Fibroblast of skin of scalp (primary cell): Measurements from ENCODE around the gene HJV.
A peak's percentile ranks its signal among the peaks of the same experiment; 100 is the strongest.

ENCODE experiments used
- DNase-seq: peaks from one replicate; pipeline ENCODE4 v3.0.0-alpha.2; 2013

The HJV gene

GRCh38 chr1:146021050-146021445 lies 487 bp downstream of the HJV start:
- DNase-seq: no peak

GRCh38 chr1:146020058-146021049 lies 1.2 kb downstream of the HJV start:
- DNase-seq: no peak

GRCh38 chr1:146019231-146020057 lies 2.1 kb downstream of the HJV start:
- no peak for DNase-seq

DNA sequence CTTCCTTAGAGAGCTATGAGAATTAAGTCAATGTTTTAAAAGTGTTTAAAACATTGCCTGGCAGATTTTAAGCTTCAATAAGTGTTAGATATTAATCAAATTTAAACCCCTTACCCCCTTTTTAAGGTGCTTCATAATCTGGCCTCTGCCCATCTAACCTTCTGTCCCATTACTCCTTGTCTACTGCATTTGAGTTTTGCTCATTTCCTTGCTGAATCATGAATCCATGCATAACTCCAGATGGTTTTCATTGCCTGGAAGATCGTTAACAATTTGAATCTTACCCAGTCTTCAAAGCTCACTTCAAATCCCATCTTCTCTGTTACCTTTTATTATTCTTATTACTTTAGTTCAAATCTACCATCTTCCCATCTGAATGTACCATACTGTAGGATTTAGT lies 4.6 kb downstream of the HJV start:
- no peak for DNase-seq

DNA sequence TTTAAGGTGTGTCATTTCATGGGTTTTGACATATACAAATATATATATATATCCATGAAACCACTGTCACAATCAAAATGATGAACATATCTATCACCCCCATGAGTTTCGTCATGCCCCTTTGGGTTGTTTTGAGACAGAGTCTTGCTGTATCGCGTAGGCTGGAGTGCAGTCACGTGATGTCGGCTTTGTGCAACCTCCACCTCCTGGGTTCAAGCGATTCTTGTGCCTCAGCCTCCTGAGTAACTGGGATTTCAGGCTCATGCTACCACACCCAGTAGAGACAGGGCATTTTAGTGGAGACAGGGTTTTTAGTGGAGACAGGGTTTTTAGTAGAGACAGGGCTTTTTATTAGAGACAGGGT lies 8.0 kb downstream of the HJV start:
- no peak for DNase-seq

- DNase-seq: peak; percentile 88
Measured at GRCh38 chr1:146012703-146013558, 8.6 kb downstream of the HJV start.

GRCh38 chr1:146010126-146010738 lies 11.3 kb downstream of the HJV start:
- DNase-seq: no peak

DNA sequence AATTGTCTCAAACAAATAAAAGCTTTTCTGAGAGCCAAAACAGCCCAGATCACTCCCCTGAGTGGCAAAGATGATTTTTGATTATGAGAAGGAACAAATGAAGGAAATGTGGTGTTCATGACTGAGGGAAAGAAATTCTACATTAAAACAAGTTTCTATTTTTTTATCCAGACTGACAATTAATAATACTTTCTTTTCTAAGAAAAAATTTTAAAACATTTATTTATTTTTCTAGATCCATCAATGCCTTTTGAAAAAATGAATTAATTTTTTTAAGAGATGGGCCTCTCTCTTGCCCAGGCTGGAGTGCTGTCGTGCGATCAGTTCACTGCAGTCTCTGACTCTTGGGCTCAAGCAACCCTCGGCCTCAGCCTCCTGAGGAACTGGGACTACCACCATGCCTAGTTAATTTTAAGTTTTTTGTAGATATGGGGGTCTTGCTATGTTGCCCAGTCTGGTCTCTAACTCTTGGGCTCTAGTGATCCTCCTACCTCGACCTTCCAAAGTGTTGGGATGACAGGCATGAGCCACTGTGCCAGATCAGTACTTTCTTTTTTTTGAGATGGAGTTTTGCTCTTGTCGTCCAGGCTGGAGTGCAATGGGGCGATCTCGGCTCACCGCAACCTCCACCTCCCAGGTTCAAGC lies 13.9 kb downstream of the HJV start:
- no peak for DNase-seq

GRCh38 chr1:146001709-146002108 lies 19.8 kb downstream of the HJV start:
- DNase-seq: no peak

- no peak for DNase-seq
Measured at GRCh38 chr1:145999321-146000024, 22.1 kb downstream of the HJV start.

DNA sequence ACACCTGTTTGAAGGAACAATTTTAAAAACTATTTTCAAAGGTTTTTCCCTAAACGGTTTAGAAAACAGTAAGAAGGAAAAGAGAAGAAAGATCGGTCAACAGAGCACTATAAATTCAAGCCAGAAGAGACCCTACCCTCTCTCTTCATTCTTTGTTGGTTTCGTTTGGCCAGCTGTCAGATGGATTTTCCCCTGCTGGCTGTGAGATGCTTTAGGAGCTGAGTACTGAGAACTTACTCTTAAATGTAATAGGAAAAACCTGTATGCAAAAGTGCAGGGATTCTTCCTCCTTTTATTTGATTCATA lies 23.9 kb downstream of the HJV start:
- DNase-seq: no peak

- DNase-seq: peak; percentile 50
Measured at GRCh38 chr1:145997016-145997717, 24.4 kb downstream of the HJV start.

DNA sequence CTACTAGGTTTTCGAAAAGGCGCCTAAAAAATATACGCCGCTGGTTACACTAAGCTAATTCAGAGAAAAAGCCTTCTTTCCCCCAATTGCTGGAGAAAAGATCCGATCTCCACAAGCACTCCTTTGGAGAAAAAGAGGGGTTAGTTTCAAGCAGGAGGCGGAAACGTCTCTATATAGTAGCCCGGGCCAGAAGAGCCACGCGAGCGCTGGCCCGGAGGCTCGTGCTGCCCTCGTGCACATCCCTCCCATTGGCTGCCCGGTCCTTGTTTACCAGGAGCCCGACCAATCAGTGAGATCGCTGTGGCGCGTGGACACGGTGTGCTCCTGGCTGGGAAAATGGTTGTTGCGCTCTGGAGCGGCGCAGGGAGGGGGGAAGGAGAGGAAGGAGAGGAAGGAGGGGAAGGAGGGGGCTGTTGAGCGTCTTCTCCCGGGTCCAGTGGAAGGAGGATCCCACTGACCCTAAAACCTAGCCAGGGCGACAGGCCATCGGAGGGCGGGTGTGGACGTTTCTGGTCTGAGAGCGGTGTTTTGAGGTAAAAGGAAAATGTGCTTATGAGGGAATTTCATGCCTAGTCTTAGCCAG lies 25.0 kb downstream of the HJV start, which contains the start of gene TXNIP:
Gene TXNIP (minus strand): TSS at position 147 of the 583 bp plus-strand sequence. CDS start 313 bp downstream, outside the sequence.
- DNase-seq: peak; percentile 98

DNA sequence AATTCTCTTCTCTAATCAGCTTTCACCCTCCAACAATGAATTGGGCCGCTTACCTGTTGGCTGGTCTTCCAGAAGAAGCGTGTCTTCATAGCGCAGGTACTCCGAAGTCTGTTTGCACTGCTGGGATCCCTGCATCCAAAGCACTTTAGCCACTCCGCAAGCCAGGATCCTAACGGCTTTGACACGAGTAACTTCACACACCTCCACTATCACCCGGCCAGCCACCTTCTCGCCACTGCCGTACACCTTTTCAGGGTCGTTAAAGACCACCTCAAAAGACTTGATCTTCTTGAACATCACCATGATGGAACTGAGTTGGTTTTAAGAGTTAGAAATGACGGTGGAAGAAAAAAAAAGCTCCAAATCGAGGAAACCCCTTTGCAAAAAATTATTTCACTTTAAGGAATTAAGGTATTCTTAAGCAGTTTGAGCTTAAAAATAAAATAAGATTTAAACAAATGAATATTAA lies 25.5 kb downstream of the HJV start:
- DNase-seq: no peak

- no peak for DNase-seq
Measured at GRCh38 chr1:145995148-145995881, 26.2 kb downstream of the HJV start.

DNA sequence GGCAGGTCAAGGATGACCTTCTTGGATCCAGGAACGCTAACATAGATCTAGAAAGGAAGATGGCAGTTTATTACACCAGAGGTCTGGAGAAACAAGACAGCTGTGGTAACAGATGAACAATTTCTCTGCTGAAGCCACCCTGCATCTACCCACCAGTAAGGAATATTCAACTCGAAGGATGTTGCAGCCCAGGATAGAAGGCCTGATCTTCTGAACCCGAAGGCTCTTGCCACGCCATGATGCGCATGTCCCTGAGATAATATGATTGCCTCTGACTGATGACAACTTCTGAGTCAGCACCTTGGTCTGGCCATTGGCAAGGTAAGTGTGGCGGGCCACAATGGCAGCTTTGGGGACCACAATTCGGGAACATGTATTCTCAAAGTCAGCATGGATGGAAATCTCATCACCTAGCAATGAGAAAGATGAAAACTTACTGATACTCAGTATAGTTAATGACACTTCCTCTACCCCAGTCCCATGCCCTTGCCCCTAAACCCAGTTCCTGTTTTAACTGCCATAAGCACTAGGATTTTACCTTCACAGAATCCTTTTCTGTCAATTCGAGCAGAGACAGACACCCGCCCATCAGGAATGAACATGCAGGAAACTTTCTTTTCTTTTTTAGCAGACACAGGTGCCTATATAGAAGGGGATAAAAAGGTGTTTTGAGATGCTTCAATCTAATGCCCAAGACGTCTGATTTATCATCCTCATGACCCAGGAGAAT lies 27.0 kb downstream of the HJV start:
- DNase-seq: no peak

GRCh38 chr1:145993618-145994390 lies 27.7 kb downstream of the HJV start:
- no peak for DNase-seq
